PFSK-1 (cell line): Measurements from ENCODE around the gene PARD3B.

ENCODE experiments used
- FOXP2 ChIP-seq: optimal IDR thresholded peaks from 2 replicates; pipeline ENCODE3; 2011; ENCODE audit warnings: borderline replicate concordance, control low read depth, inconsistent platforms; ENCODE audit not compliant: insufficient read depth; ENCODE audit errors: extremely low read length, extremely low read depth
- POLR2AphosphoS5 ChIP-seq: IDR thresholded peaks from 2 replicates; pipeline ENCODE4 v1.6.1; 2012; ENCODE audit warnings: low read depth, mild to moderate bottlenecking, control low read depth, low read length, moderate library complexity
- REST ChIP-seq, 2 experiments: IDR thresholded peaks; 2 replicates each; pipeline versions ENCODE4 v1.6.1 to v1.8.0; 2011 to 2012; ENCODE audit warnings: low read depth in 2 of 2, low read length in 2 of 2, control low read depth in 1 of 2, inconsistent platforms in 1 of 2, mild to moderate bottlenecking in 1 of 2, moderate library complexity in 1 of 2; ENCODE audit not compliant: insufficient read depth in 1 of 2
- SIN3A ChIP-seq: IDR thresholded peaks from 2 replicates; pipeline ENCODE4 v1.6.1; 2012; ENCODE audit warnings: mild to moderate bottlenecking, low read length, moderate library complexity, borderline replicate concordance; ENCODE audit not compliant: insufficient read depth
- TAF1 ChIP-seq: IDR thresholded peaks from 2 replicates; pipeline ENCODE4 v1.6.1; 2012; ENCODE audit warnings: low read length, control low read depth, borderline replicate concordance; ENCODE audit not compliant: insufficient read depth

PARD3B gene

GRCh38 chr2:204652063-204652462 lies 106.8 kb downstream of the PARD3B start:
- TF ChIP-seq REST (IDR thresholded peaks at IDR 0.05; ENCODE audit: insufficient read depth in 1 of 2, low read depth in 2 of 2, low read length in 2 of 2) (no peak), POLR2AphosphoS5 (no peak), SIN3A (no peak), TAF1 (no peak), FOXP2 (no peak)

GRCh38 chr2:204654669-204655068 lies 109.4 kb downstream of the PARD3B start:
- no peak for TF ChIP-seq POLR2AphosphoS5

- TF ChIP-seq POLR2AphosphoS5, result no peak
- no peak for TF ChIP-seq SIN3A
- no peak for TF ChIP-seq REST (IDR thresholded peaks at IDR 0.05; ENCODE audit: insufficient read depth in 1 of 2, low read depth in 2 of 2, low read length in 2 of 2)
- no peak for TF ChIP-seq TAF1
Observed at GRCh38 chr2:204655101-204655500, 109.8 kb downstream of the PARD3B start.

- TF ChIP-seq SIN3A, result no peak
- TF ChIP-seq FOXP2, result no peak
- no peak for TF ChIP-seq POLR2AphosphoS5
- TF ChIP-seq TAF1, result no peak
- TF ChIP-seq REST (IDR thresholded peaks at IDR 0.05; ENCODE audit: insufficient read depth in 1 of 2, low read depth in 2 of 2, low read length in 2 of 2), result no peak
Observed at GRCh38 chr2:204655626-204656025, 110.4 kb downstream of the PARD3B start.

GRCh38 chr2:204657024-204657423 lies 111.7 kb downstream of the PARD3B start:
- TF ChIP-seq TAF1, result no peak
- no peak for TF ChIP-seq FOXP2
- TF ChIP-seq POLR2AphosphoS5, result no peak
- TF ChIP-seq SIN3A, result no peak
- no peak for TF ChIP-seq REST (IDR thresholded peaks at IDR 0.05; ENCODE audit: insufficient read depth in 1 of 2, low read depth in 2 of 2, low read length in 2 of 2)
